BLaER1 treated with 17β-estradiol and CSF1 and Interleukin-3, amounts not matched to agents 10 nM and 100 nM (cell line): ENCODE results near the gene RPL18A.
"Not testable (repeated sequence)": the region's sequence is repeated elsewhere in the genome, so short reads cannot be mapped to it uniquely, and the experiment has no call there.

ENCODE experiments used
- H3K27ac ChIP-seq, 11 experiments: shearing (Covaris generic); formaldehyde crosslinking; 2 replicates each; pipeline ENCODE4 v1.8.1; 2022
- H3K27me3 ChIP-seq, 11 experiments: shearing (Covaris generic); formaldehyde crosslinking; 2 replicates each; pipeline ENCODE4 v1.8.1; 2022
- H3K36me3 ChIP-seq, 11 experiments: shearing (Covaris generic); formaldehyde crosslinking; 2 replicates each; pipeline ENCODE4 v1.8.1; 2022
- H3K4me1 ChIP-seq, 10 experiments: shearing (Covaris generic); formaldehyde crosslinking; 2 replicates each; pipeline ENCODE4 v1.8.1; 2022
- H3K4me2 ChIP-seq, 11 experiments: shearing (Covaris generic); formaldehyde crosslinking; 2 replicates each; pipeline ENCODE4 v1.8.1; 2022
- H3K4me3 ChIP-seq, 10 experiments: shearing (Covaris generic); formaldehyde crosslinking; 2 replicates each; pipeline ENCODE4 v1.8.1; 2022
- H3K9ac ChIP-seq, 11 experiments: shearing (Covaris generic); formaldehyde crosslinking; 2 replicates each; pipeline ENCODE4 v1.8.1; 2022
- H3K9me3 ChIP-seq, 11 experiments: shearing (Covaris generic); formaldehyde crosslinking; replicated peaks in 1 of 11; 2 replicates each; pipeline ENCODE4 v1.8.1; 2022
- H4K20me1 ChIP-seq, 11 experiments: shearing (Covaris generic); formaldehyde crosslinking; 2 replicates each; pipeline ENCODE4 v1.8.1; 2022
- Cebpa-rat ChIP-seq, 11 experiments: shearing (Covaris generic); IDR thresholded peaks; 2 replicates each; pipeline ENCODE4 v1.8.1; 2022

Gene RPL18A

GRCh38 chr19:17881701-17882100 is 22.0 kb downstream of the RPL18A start:
- no peak overlapping the region for H3K9ac ChIP-seq
- no peak overlapping the region for H3K4me2 ChIP-seq
- no peaks in the 10 kb centered on the region for H3K9me3 ChIP-seq
- H3K27me3 ChIP-seq: peaks cover 0 to 12% (median 0%) of the 10 kb centered on the region in 11 experiments; a peak in 7 of 22 replicates
- TF ChIP-seq Cebpa-rat (IDR thresholded peaks at IDR 0.05): no peak
- peaks cover 0 to 17% (median 0%) of the 10 kb centered on the region in 10 experiments; a peak in 4 of 20 replicates for H3K4me1 ChIP-seq
- H3K4me3 ChIP-seq: no peak overlapping the region
- H3K36me3 ChIP-seq: no peaks in the 10 kb centered on the region
- H4K20me1 ChIP-seq: peaks cover 0 to 6% (median 0%) of the 10 kb centered on the region in 11 experiments; a peak in 5 of 22 replicates
- no peak overlapping the region for H3K27ac ChIP-seq

- H3K27ac ChIP-seq: no peak overlapping the region
- no peaks in the 10 kb centered on the region for H3K36me3 ChIP-seq
- H4K20me1 ChIP-seq: peaks cover 0 to 6% (median 0%) of the 10 kb centered on the region in 11 experiments; a peak in 4 of 22 replicates
- no peak for TF ChIP-seq Cebpa-rat (IDR thresholded peaks at IDR 0.05)
- peaks cover 0 to 12% (median 0%) of the 10 kb centered on the region in 11 experiments; a peak in 5 of 22 replicates for H3K27me3 ChIP-seq
- H3K4me1 ChIP-seq: peaks cover 0 to 17% (median 0%) of the 10 kb centered on the region in 10 experiments; a peak in 4 of 20 replicates
- no peak overlapping the region; a peak in 1 of 22 replicates for H3K4me2 ChIP-seq
- H3K4me3 ChIP-seq: no peak overlapping the region
- no peaks in the 10 kb centered on the region for H3K9me3 ChIP-seq
- no peak overlapping the region for H3K9ac ChIP-seq
Measured at GRCh38 chr19:17883627-17884410, 24.1 kb downstream of the RPL18A start.

GRCh38 chr19:17886515-17886914 is 26.8 kb downstream of the RPL18A start:
- Histone ChIP-seq H3K9ac (no peak overlapping the region), H3K4me1 (peaks cover 0 to 17% (median 0%) of the 10 kb centered on the region in 10 experiments; a peak in 4 of 20 replicates)
- no peak for TF ChIP-seq Cebpa-rat (IDR thresholded peaks at IDR 0.05)

GRCh38 chr19:17887221-17887620 is 27.5 kb downstream of the RPL18A start:
- not testable (repeated sequence) for H3K27ac ChIP-seq, H3K9ac ChIP-seq, H3K4me3 ChIP-seq, H3K36me3 ChIP-seq, H3K4me2 ChIP-seq, H3K9me3 ChIP-seq, H4K20me1 ChIP-seq
- Histone ChIP-seq H3K4me1 (peaks cover 0 to 17% (median 0%) of the 10 kb centered on the region in 10 experiments; a peak in 4 of 20 replicates), H3K27me3 (peaks cover 0 to 17% (median 9%) of the 10 kb centered on the region in 11 experiments; a peak in 7 of 22 replicates)

More at GRCh38 chr19:17886515-17886914, 26.8 kb downstream of the RPL18A start:
- H3K36me3 ChIP-seq: no peaks in the 10 kb centered on the region
- H3K4me2 ChIP-seq: no peak overlapping the region
- H3K27ac ChIP-seq: no peak overlapping the region
- no peak overlapping the region for H3K4me3 ChIP-seq
- H4K20me1 ChIP-seq: peaks cover 0 to 10% (median 0%) of the 10 kb centered on the region in 11 experiments; a peak in 3 of 22 replicates
- H3K27me3 ChIP-seq: peaks cover 0 to 12% (median 6%) of the 10 kb centered on the region in 11 experiments; a peak in 7 of 22 replicates
- H3K9me3 ChIP-seq: no peaks in the 10 kb centered on the region

- no peak for TF ChIP-seq Cebpa-rat (IDR thresholded peaks at IDR 0.05)
- no peaks in the 10 kb centered on the region for H3K36me3 ChIP-seq
- no peak overlapping the region for H3K4me2 ChIP-seq
- H3K9me3 ChIP-seq: no peaks in the 10 kb centered on the region
- H3K27ac ChIP-seq: no peak overlapping the region
- H3K4me1 ChIP-seq: peaks cover 0 to 24% (median 4%) of the 10 kb centered on the region in 10 experiments; a peak in 7 of 20 replicates
- peaks cover 0 to 10% (median 0%) of the 10 kb centered on the region in 11 experiments; a peak in 3 of 22 replicates for H4K20me1 ChIP-seq
- no peak overlapping the region for H3K9ac ChIP-seq
- peaks cover 0 to 20% (median 9%) of the 10 kb centered on the region in 11 experiments; a peak in 8 of 22 replicates for H3K27me3 ChIP-seq
- H3K4me3 ChIP-seq: no peak overlapping the region
Measured at GRCh38 chr19:17888260-17888659, 28.6 kb downstream of the RPL18A start.

- no peak for TF ChIP-seq Cebpa-rat (IDR thresholded peaks at IDR 0.05)
- Histone ChIP-seq H3K9me3 (no peaks in the 10 kb centered on the region), H3K4me3 (no peak overlapping the region), H3K27me3 (peaks cover 0 to 20% (median 9%) of the 10 kb centered on the region in 11 experiments; a peak in 8 of 22 replicates), H3K4me1 (peaks cover 0 to 21% (median 7%) of the 10 kb centered on the region in 10 experiments; a peak in 7 of 20 replicates), H3K36me3 (no peaks in the 10 kb centered on the region), H3K4me2 (no peak overlapping the region), H3K9ac (no peak overlapping the region), H4K20me1 (peaks cover 0 to 10% (median 0%) of the 10 kb centered on the region in 11 experiments; a peak in 3 of 22 replicates), H3K27ac (no peak overlapping the region)
Measured at GRCh38 chr19:17889609-17890214, 30.0 kb downstream of the RPL18A start.

- Histone ChIP-seq H3K4me2 (no peak overlapping the region), H4K20me1 (peaks cover 0 to 10% (median 0%) of the 10 kb centered on the region in 11 experiments; a peak in 3 of 22 replicates), H3K36me3 (no peaks in the 10 kb centered on the region), H3K27me3 (peaks cover 0 to 20% (median 9%) of the 10 kb centered on the region in 11 experiments; a peak in 8 of 22 replicates), H3K9me3 (no peaks in the 10 kb centered on the region), H3K4me3 (no peak overlapping the region), H3K9ac (no peak overlapping the region), H3K27ac (no peak overlapping the region), H3K4me1 (peaks cover 0 to 11% (median 3%) of the 10 kb centered on the region in 10 experiments; a peak in 5 of 20 replicates)
- no peak for TF ChIP-seq Cebpa-rat (IDR thresholded peaks at IDR 0.05)
Measured at GRCh38 chr19:17893766-17894165, 34.1 kb downstream of the RPL18A start.

- H3K4me2 ChIP-seq: no peak overlapping the region
- H3K4me3 ChIP-seq: no peak overlapping the region
- no peaks in the 10 kb centered on the region for H3K36me3 ChIP-seq
- H3K9me3 ChIP-seq: peaks cover 3 to 23% (median 15%) of the 10 kb centered on the region in 11 experiments
- no peaks in the 10 kb centered on the region for H3K27me3 ChIP-seq
- H3K9ac ChIP-seq: no peak overlapping the region
- H3K4me1 ChIP-seq: no peaks in the 10 kb centered on the region
- H4K20me1 ChIP-seq: no peaks in the 10 kb centered on the region
- no peak for TF ChIP-seq Cebpa-rat (IDR thresholded peaks at IDR 0.05)
- H3K27ac ChIP-seq: no peak overlapping the region
Measured at GRCh38 chr19:17902701-17903100, 43.0 kb downstream of the RPL18A start.

- H4K20me1 ChIP-seq: no peaks in the 10 kb centered on the region
- H3K4me1 ChIP-seq: peaks cover 0 to 16% (median 0%) of the 10 kb centered on the region in 10 experiments; a peak in 5 of 20 replicates
- TF ChIP-seq Cebpa-rat (IDR thresholded peaks at IDR 0.05): no peak
- H3K27ac ChIP-seq: no peak overlapping the region
- H3K9me3 ChIP-seq: peaks cover 21 to 51% (median 28%) of the 10 kb centered on the region in 11 experiments
- no peaks in the 10 kb centered on the region for H3K27me3 ChIP-seq
- H3K4me2 ChIP-seq: no peak overlapping the region
- no peaks in the 10 kb centered on the region for H3K36me3 ChIP-seq
- H3K9ac ChIP-seq: no peak overlapping the region
- no peak overlapping the region for H3K4me3 ChIP-seq
Measured at GRCh38 chr19:17908244-17908643, 48.5 kb downstream of the RPL18A start.
